Stimulated activated CD4-positive, alpha-beta T cell treated with anti-CD3 and anti-CD28 coated beads, Interleukin-4, amount 100 ng/mL, for 48 hours (primary cell): Measurements from ENCODE around the gene PDE4D.

ENCODE experiments used
- DNase-seq, 2 donors: peaks; one replicate each; pipeline ENCODE4 v3.0.0-alpha.2; 2020; ENCODE audit warnings: low read depth in 2 of 2

The PDE4D gene

DNA sequence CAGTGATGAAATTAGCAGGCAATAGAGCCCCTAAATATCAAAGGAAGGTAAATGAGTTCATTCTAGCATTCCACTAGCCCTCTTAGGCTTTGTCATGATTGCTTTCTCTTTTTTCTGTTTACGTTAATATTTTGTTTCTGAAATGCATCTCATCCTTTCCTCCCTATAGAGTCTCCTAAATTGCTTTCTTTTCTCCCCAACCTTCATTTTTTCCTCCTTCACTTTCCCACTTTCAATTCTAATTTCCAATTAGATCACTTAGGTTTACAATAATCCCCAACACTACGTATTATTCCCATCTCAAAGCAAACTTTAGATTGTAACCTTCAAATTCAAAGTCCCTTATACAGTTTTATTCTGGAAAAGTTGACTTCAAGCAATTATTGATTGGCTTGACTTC lies 751.4 kb downstream of the PDE4D start:
- DNase-seq = no peak

GRCh38 chr5:59140133-59140532 lies 753.4 kb downstream of the PDE4D start:
- no peak for DNase-seq

DNA sequence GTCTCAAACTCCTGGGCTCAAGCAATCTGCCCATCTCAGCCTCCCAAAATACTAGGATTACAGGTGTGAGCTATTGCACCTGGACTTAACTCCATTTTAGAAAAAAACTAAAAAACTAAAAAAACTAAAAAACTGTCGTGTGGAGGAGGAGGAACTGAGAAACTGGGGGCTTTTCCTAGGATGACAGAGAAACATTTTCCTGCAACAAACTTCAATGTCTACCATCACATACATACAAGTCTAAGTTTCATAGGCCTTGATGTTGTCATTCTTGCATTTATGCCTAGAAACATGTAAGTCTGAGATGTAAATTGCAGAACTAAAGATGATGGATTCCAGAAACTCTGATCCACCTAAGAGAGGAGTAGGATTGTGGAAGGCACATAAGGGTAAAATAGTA lies 753.8 kb downstream of the PDE4D start:
- no peak for DNase-seq

GRCh38 chr5:59138509-59138908 lies 755.0 kb downstream of the PDE4D start:
- DNase-seq = no peak

DNA sequence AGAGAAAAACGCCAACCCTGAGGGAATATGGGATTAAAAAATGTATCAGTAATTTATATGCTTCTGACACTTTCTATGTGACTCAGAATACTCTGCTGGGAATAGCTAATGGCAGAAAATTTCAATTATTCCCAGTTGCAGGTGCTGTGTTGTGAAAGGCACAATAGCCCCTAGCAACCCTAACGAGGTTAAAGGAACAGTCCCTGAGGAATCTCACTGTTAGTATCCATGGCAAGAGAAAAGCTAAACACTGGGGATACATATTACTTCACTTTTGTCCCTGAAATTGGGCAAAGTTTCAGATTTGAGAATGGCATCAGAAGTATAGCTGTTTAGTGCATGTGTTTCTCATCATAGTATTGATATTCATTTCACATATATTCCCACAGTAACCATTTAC lies 755.7 kb downstream of the PDE4D start:
- DNase-seq = no peak

DNA sequence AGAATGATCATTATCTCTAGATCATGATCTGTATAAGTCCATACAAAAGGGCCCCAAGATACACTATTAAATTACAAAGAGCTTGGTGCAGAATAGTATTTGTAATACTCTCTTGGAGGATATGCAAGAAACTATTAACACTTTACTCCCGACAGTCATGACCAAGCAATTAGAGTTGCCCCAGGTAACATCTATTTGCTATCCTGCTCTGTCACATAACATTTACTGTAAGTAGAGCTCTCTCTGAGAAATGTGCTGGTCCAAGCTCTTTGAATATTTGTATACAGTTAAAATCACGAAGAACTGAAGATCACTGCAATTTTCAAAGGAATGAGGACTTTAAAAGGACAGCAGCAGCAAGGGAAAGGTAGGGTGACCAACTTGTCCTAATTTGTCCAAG lies 757.0 kb downstream of the PDE4D start:
- no peak for DNase-seq

- DNase-seq = no peak
Measured at GRCh38 chr5:59134471-59135163, 758.9 kb downstream of the PDE4D start.

DNA sequence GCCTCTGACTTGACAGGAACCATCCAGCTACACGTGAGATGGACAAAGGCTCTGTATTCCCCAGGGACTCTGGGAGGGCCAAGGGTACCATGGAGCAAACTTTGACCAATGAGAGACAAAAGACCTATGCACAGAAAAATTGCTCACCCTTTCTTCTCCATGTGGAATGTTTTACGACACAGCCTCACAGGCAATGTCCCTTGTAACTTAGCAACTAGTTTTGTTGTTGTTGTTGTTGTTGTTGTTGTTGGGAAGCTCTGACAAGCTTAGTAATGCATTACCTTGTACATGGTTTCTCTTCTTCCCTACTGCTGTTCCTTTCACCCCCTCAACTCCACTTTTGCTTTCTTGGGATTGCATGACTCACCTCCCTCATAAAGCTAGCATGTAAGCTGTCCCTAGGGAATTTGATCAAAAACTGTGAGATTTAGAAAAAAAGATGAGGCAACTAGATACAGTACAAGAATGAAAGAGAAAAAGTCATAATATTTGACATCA lies 759.7 kb downstream of the PDE4D start:
- no peak for DNase-seq

DNA sequence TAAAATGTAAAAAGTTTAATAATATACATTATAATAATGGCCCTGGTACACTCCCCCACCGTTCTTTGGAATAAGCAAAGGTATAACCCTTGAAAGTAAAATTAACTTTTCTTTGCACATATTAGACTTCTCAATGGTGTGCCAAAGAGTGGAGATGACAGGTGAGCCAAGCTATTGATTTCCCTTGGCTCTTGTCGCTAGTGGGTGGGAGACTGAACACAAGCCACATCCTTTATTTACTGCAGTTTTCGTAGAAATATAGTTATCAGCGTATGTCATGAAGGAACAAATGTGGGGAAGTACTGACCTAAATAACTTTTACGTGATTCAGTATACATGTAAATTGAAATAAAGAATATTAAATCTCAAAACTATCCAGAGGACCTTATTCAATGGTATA lies 761.4 kb downstream of the PDE4D start:
- no peak for DNase-seq

- no peak for DNase-seq
Measured at GRCh38 chr5:59130431-59130830, 763.1 kb downstream of the PDE4D start.

- DNase-seq = no peak
Measured at GRCh38 chr5:59128646-59129290, 764.8 kb downstream of the PDE4D start.

- no peak for DNase-seq
Measured at GRCh38 chr5:59126708-59127573, 766.6 kb downstream of the PDE4D start.

- DNase-seq = no peak
Measured at GRCh38 chr5:59126016-59126707, 767.4 kb downstream of the PDE4D start.

GRCh38 chr5:59125011-59125961 lies 768.2 kb downstream of the PDE4D start:
- peak in 1 of 2 donors; percentile 19 for DNase-seq

- no peak for DNase-seq
Measured at GRCh38 chr5:59123595-59124561, 769.6 kb downstream of the PDE4D start.

GRCh38 chr5:59119480-59119879 lies 774.0 kb downstream of the PDE4D start:
- no peak for DNase-seq

GRCh38 chr5:59117320-59117719 lies 776.2 kb downstream of the PDE4D start:
- DNase-seq = no peak

GRCh38 chr5:59116231-59116865 lies 777.2 kb downstream of the PDE4D start:
- no peak for DNase-seq

DNA sequence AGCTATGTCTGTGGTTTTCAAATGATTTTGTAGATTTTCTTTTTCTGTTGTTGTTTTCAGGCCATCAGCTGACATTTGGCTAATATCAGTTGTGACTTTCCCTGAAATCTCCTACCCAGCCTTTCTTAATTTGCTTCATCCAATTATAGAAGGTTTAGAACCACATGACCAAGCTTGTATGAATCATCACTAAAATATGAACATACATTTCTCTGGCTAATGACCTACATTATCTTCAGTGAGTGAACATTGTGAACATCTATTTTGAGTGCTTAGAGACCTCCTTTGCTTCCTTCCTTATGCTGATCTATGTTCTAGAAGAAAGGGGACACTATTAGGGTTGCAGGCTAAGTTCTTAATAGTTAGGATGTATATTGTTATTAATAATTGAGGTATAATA lies 778.2 kb downstream of the PDE4D start:
- no peak for DNase-seq
